CD8-positive, alpha-beta memory T cell (primary cell): ENCODE measurements around the gene ILDR2. TPM values are rescaled to one million over a fixed set of nuclear protein-coding genes. Genes with fewer than 3 reads are reported as not detected.

ENCODE experiments used
- CTCF ChIA-PET: fragments of 350-600 bp; sonication (Branson Sonifier 250); formaldehyde crosslinking; loops from one replicate; lab custom pipeline; 2021; ENCODE audit warnings: antibody characterized with exemption; lab: Charles Lee
- POLR2A ChIA-PET: fragments of 350-600 bp; sonication (Branson Sonifier 250); formaldehyde crosslinking; loops from one replicate; lab custom pipeline; 2021; ENCODE audit warnings: antibody characterized with exemption; lab: Charles Lee
- DNase-seq, 5 donors: peaks; one replicate each; pipeline versions ENCODE4 v3.0.0 to v3.0.0-alpha.2; 2020 to 2022; ENCODE audit warnings: mixed read lengths in 1 of 5
- H3K27ac ChIP-seq: one replicate; pipeline ENCODE4 v1.7.0; 2013; ENCODE audit warnings: low read depth, mild to moderate bottlenecking, low read length, moderate library complexity
- H3K27me3 ChIP-seq: 2 replicates; pipeline ENCODE4 v1.7.0; 2013; ENCODE audit warnings: low read length, mild to moderate bottlenecking; ENCODE audit not compliant: insufficient read depth, poor library complexity, severe bottlenecking
- H3K36me3 ChIP-seq: 2 replicates; pipeline ENCODE4 v1.7.0; 2013; ENCODE audit warnings: mild to moderate bottlenecking, low read length, moderate library complexity; ENCODE audit not compliant: insufficient read depth
- H3K4me1 ChIP-seq: 2 replicates; pipeline ENCODE4 v1.7.0; 2013; ENCODE audit warnings: mild to moderate bottlenecking, low read length, moderate library complexity; ENCODE audit not compliant: insufficient read depth
- H3K4me3 ChIP-seq: 2 replicates; pipeline ENCODE4 v1.7.0; 2013; ENCODE audit warnings: mild to moderate bottlenecking, low read length
- H3K9me3 ChIP-seq: 2 replicates; pipeline ENCODE4 v1.7.0; 2013; ENCODE audit warnings: mild to moderate bottlenecking, low read length
- H3K27ac Mint-ChIP-seq, 8 donors: one replicate each; pipeline ENCODE4 v1.8.0; 2020 to 2021; ENCODE audit warnings: mixed read lengths in 8 of 8, mild to moderate bottlenecking in 6 of 8, inconsistent platforms in 3 of 8, moderate library complexity in 3 of 8
- H3K27me3 Mint-ChIP-seq, 2 donors: one replicate each; pipeline ENCODE4 v1.8.0; 2020 to 2021; ENCODE audit warnings: mixed read lengths in 2 of 2, mild to moderate bottlenecking in 1 of 2, moderate library complexity in 1 of 2
- H3K36me3 Mint-ChIP-seq, 3 donors: one replicate each; pipeline ENCODE4 v1.8.0; 2020 to 2021; ENCODE audit warnings: mixed read lengths in 3 of 3, inconsistent platforms in 1 of 3, mild to moderate bottlenecking in 1 of 3
- H3K4me1 Mint-ChIP-seq, 3 donors: one replicate each; pipeline ENCODE4 v1.8.0; 2020 to 2021; ENCODE audit warnings: mixed read lengths in 3 of 3, inconsistent platforms in 1 of 3, mild to moderate bottlenecking in 1 of 3
- H3K4me3 Mint-ChIP-seq, 7 donors: one replicate each; pipeline ENCODE4 v1.8.0; 2020 to 2021; ENCODE audit warnings: mixed read lengths in 7 of 7, mild to moderate bottlenecking in 6 of 7, moderate library complexity in 4 of 7, inconsistent platforms in 2 of 7
- H3K9me3 Mint-ChIP-seq, 5 donors: one replicate each; pipeline ENCODE4 v1.8.0; 2020 to 2022; ENCODE audit warnings: mixed read lengths in 5 of 5, mild to moderate bottlenecking in 3 of 5, moderate library complexity in 2 of 5, inconsistent platforms in 1 of 5
- polyA plus RNA-seq: library from polyadenylated mRNA; unstranded; fragments of 300-500 nt; fragmentation: Illumina TruSeq; gene quantifications from one replicate; pipeline ENCODE4 v1.2.3, GENCODE V29; 2021
- total RNA-seq, 2 experiments: library from RNA; stranded (reverse); gene quantifications; one replicate each; pipeline ENCODE4 v1.2.3, GENCODE V29; 2021

Gene ILDR2
- total and polyA plus RNA-seq, 3 experiments from 2014 or later: 3.9 to 4.4 TPM; not detected in 1

- H3K27me3 Mint-ChIP-seq: peaks cover 7 to 31% of the 10 kb centered on the region in 2 donors
- Histone ChIP-seq H3K4me1 (no peaks in the 10 kb centered on the region), H3K4me3 (no peak overlapping the region), H3K9me3 (no peaks in the 10 kb centered on the region), H3K27me3 (no peaks in the 10 kb centered on the region), H3K27ac (no peak overlapping the region), H3K36me3 (no peaks in the 10 kb centered on the region)
- no peak overlapping the region for H3K4me3 Mint-ChIP-seq
- H3K9me3 Mint-ChIP-seq: peaks cover 0 to 12% (median 2%) of the 10 kb centered on the region in 5 donors
- ChIA-PET CTCF (no interaction called here), POLR2A (no interaction called here)
- no peaks in the 10 kb centered on the region for H3K4me1 Mint-ChIP-seq
- no peak for DNase-seq
- no peak overlapping the region for H3K27ac Mint-ChIP-seq
- H3K36me3 Mint-ChIP-seq: peaks cover 0 to 3% (median 0%) of the 10 kb centered on the region in 3 donors
These were observed 27.0 kb upstream of the ILDR2 start for GRCh38 chr1:167002354-167002753.

GRCh38 chr1:167000546-167000945 is 25.2 kb upstream of the ILDR2 start:
- DNase-seq: no peak
- Mint-ChIP-seq H3K9me3 (peaks cover 0 to 12% (median 2%) of the 10 kb centered on the region in 5 donors), H3K27me3 (peaks cover 7 to 46% of the 10 kb centered on the region in 2 donors), H3K36me3 (peaks cover 0 to 3% (median 0%) of the 10 kb centered on the region in 3 donors), H3K4me3 (no peak overlapping the region), H3K4me1 (no peaks in the 10 kb centered on the region), H3K27ac (no peak overlapping the region)
- Histone ChIP-seq H3K4me1 (no peaks in the 10 kb centered on the region), H3K36me3 (no peaks in the 10 kb centered on the region), H3K27ac (no peak overlapping the region), H3K9me3 (no peaks in the 10 kb centered on the region), H3K4me3 (no peak overlapping the region), H3K27me3 (no peaks in the 10 kb centered on the region)
- ChIA-PET POLR2A (no interaction called here), CTCF (no interaction called here)

- no peak overlapping the region for H3K27ac ChIP-seq
- no peaks in the 10 kb centered on the region for H3K27me3 ChIP-seq
- Mint-ChIP-seq H3K36me3 (peaks cover 0 to 3% (median 0%) of the 10 kb centered on the region in 3 donors), H3K4me1 (no peaks in the 10 kb centered on the region), H3K27me3 (peaks cover 7 to 47% of the 10 kb centered on the region in 2 donors), H3K4me3 (no peak overlapping the region), H3K9me3 (peaks cover 0 to 12% (median 2%) of the 10 kb centered on the region in 5 donors), H3K27ac (no peak overlapping the region)
- DNase-seq: no peak
- CTCF ChIA-PET: interaction anchor here (1.0 kb wide), 1 partner anchor 90 kb away, joined by 3 read pairs; no protein-coding TSS in a partner anchor
- H3K9me3 ChIP-seq: no peaks in the 10 kb centered on the region
- no peaks in the 10 kb centered on the region for H3K4me1 ChIP-seq
- POLR2A ChIA-PET: no interaction called here
- no peaks in the 10 kb centered on the region for H3K36me3 ChIP-seq
- no peak overlapping the region for H3K4me3 ChIP-seq
These were observed 24.2 kb upstream of the ILDR2 start for GRCh38 chr1:166999500-167000055.

- Histone ChIP-seq H3K36me3 (no peaks in the 10 kb centered on the region), H3K27ac (no peak overlapping the region), H3K4me3 (no peak overlapping the region), H3K4me1 (no peaks in the 10 kb centered on the region), H3K9me3 (no peaks in the 10 kb centered on the region), H3K27me3 (no peaks in the 10 kb centered on the region)
- H3K4me1 Mint-ChIP-seq: no peaks in the 10 kb centered on the region
- H3K9me3 Mint-ChIP-seq: peaks cover 0 to 12% (median 2%) of the 10 kb centered on the region in 5 donors
- no peak overlapping the region for H3K4me3 Mint-ChIP-seq
- DNase-seq: no peak
- H3K27ac Mint-ChIP-seq: no peak overlapping the region
- POLR2A ChIA-PET: no interaction called here
- H3K27me3 Mint-ChIP-seq: peaks cover 7 to 47% of the 10 kb centered on the region in 2 donors
- peaks cover 0 to 3% (median 0%) of the 10 kb centered on the region in 3 donors for H3K36me3 Mint-ChIP-seq
- CTCF ChIA-PET: interaction anchor here (1.0 kb wide), 1 partner anchor 89 kb away, joined by 3 read pairs; no protein-coding TSS in a partner anchor
These were observed 23.7 kb upstream of the ILDR2 start for GRCh38 chr1:166999075-166999474.

- Histone ChIP-seq H3K27me3 (no peaks in the 10 kb centered on the region), H3K27ac (no peak within 1 kb of the TSS), H3K4me1 (no peaks in the 10 kb centered on the region), H3K36me3 (no peaks in the 10 kb centered on the region), H3K4me3 (no peak within 1 kb of the TSS), H3K9me3 (no peaks in the 10 kb centered on the region)
- Mint-ChIP-seq H3K36me3 (no peaks in the 10 kb centered on the region), H3K27me3 (peaks cover 11 to 26% of the 10 kb centered on the region in 2 donors), H3K9me3 (no peaks in the 10 kb centered on the region), H3K27ac (no peak within 1 kb of the TSS), H3K4me3 (no peak within 1 kb of the TSS), H3K4me1 (no peaks in the 10 kb centered on the region)
- ChIA-PET CTCF (no interaction called here), POLR2A (no interaction called here)
- no peak for DNase-seq
These were observed 13.7 kb upstream of the ILDR2 start, which contains the start of gene MAEL for GRCh38 chr1:166988974-166989515. TSS of gene MAEL (plus strand) at chr1:166989280. CDS start at chr1:166989353, 73 bp downstream.

GRCh38 chr1:166981589-166981988 is 6.2 kb upstream of the ILDR2 start:
- peaks cover 0 to under 1% (median 0%) of the 10 kb centered on the region in 3 donors for H3K4me1 Mint-ChIP-seq
- Histone ChIP-seq H3K27ac (no peak overlapping the region), H3K9me3 (no peaks in the 10 kb centered on the region), H3K27me3 (no peaks in the 10 kb centered on the region), H3K4me1 (no peaks in the 10 kb centered on the region), H3K36me3 (no peaks in the 10 kb centered on the region), H3K4me3 (no peak overlapping the region)
- CTCF ChIA-PET: no interaction called here
- peaks cover 3 to 26% of the 10 kb centered on the region in 2 donors for H3K27me3 Mint-ChIP-seq
- POLR2A ChIA-PET: no interaction called here
- no peaks in the 10 kb centered on the region for H3K9me3 Mint-ChIP-seq
- no peak overlapping the region for H3K27ac Mint-ChIP-seq
- DNase-seq: no peak
- no peak overlapping the region for H3K4me3 Mint-ChIP-seq
- no peaks in the 10 kb centered on the region for H3K36me3 Mint-ChIP-seq

- no peak overlapping the region for H3K27ac ChIP-seq
- Mint-ChIP-seq H3K4me3 (no peak overlapping the region), H3K9me3 (no peaks in the 10 kb centered on the region), H3K27ac (no peak overlapping the region), H3K27me3 (peaks cover 3 to 18% of the 10 kb centered on the region in 2 donors), H3K36me3 (no peaks in the 10 kb centered on the region), H3K4me1 (peaks cover 4 to 8% (median 6%) of the 10 kb centered on the region in 3 donors)
- no peaks in the 10 kb centered on the region for H3K36me3 ChIP-seq
- H3K9me3 ChIP-seq: no peaks in the 10 kb centered on the region
- DNase-seq: no peak
- no peaks in the 10 kb centered on the region for H3K27me3 ChIP-seq
- H3K4me3 ChIP-seq: no peak overlapping the region
- H3K4me1 ChIP-seq: peaks cover 5% of the 10 kb centered on the region
- ChIA-PET POLR2A (no interaction called here), CTCF (interaction anchor here (1.2 kb wide), 1 partner anchor 70 kb away, joined by 4 read pairs; no protein-coding TSS in a partner anchor)
These were observed 5.5 kb upstream of the ILDR2 start for GRCh38 chr1:166980818-166981217.

- Mint-ChIP-seq H3K27me3 (peaks cover 3 to 14% of the 10 kb centered on the region in 2 donors), H3K36me3 (no peaks in the 10 kb centered on the region), H3K27ac (no peak overlapping the region), H3K4me3 (no peak overlapping the region), H3K9me3 (no peaks in the 10 kb centered on the region), H3K4me1 (peaks cover 4 to 9% (median 7%) of the 10 kb centered on the region in 3 donors)
- Histone ChIP-seq H3K27me3 (no peaks in the 10 kb centered on the region), H3K27ac (no peak overlapping the region), H3K9me3 (no peaks in the 10 kb centered on the region), H3K4me3 (no peak overlapping the region), H3K4me1 (peaks cover 6% of the 10 kb centered on the region), H3K36me3 (no peaks in the 10 kb centered on the region)
- ChIA-PET POLR2A (no interaction called here), CTCF (interaction anchor here (1.0 to 1.2 kb wide), 2 partner anchors 9 to 70 kb away, joined by 3 to 4 read pairs; no protein-coding TSS in a partner anchor)
- no peak for DNase-seq
These were observed 5.0 kb upstream of the ILDR2 start for GRCh38 chr1:166980383-166980782.
